HepG2 (cell line): Measurements from ENCODE around the gene TMEM225B. TPM values are rescaled to one million over a fixed set of nuclear protein-coding genes. Genes with fewer than 3 reads are reported as not detected.

Experiments
- ATAC-seq: fragments of 200-7000 bp; cut with Tn5 transposase; 3 replicates; pipeline ENCODE4 v1.9.1; 2020; ENCODE audit warnings: mild to moderate bottlenecking, moderate library complexity
- BruUV-seq: library from RNA; stranded (reverse); fragments of 400-500 nt; replicated peaks from 2 replicates; lab custom pipeline; 2021; lab: Mats Ljungman, UMichigan
- CTCF ChIA-PET: fragments of 300-600 bp; formaldehyde crosslinking; extraction: SDS; loops from one replicate; lab custom pipeline; 2021; ENCODE audit warnings: low total read pairs, inconsistent platforms, low intra/inter-chr PET ratio; lab: Yijun Ruan, JAX
- POLR2A ChIA-PET: fragments of 350-600 bp; sonication (Branson Sonifier 250); formaldehyde crosslinking; loops from one replicate; lab custom pipeline; 2020; ENCODE audit warnings: antibody characterized with exemption, inconsistent platforms; lab: Yijun Ruan, JAX
- DNase-seq: peaks from one replicate; pipeline ENCODE4 v3.0.0-alpha.2; 2015; ENCODE audit warnings: low spot score
- FAIRE-seq: peaks from 3 replicates; lab custom pipeline; 2011; peaks lifted over from hg19 to GRCh38; lab: Jason Lieb, UNC
- H2AFZ ChIP-seq: one replicate; pipeline ENCODE4 v1.6.1; 2011; ENCODE audit warnings: low read length, inconsistent platforms
- H3K27ac ChIP-seq: fragments of 300-600 bp; 3 replicates; pipeline ENCODE4 v1.8.0; 2011; ENCODE audit warnings: mixed run types, mild to moderate bottlenecking, mixed read lengths, low read length, inconsistent platforms; ENCODE audit not compliant: insufficient read depth; ENCODE audit errors: extremely low read length
- H3K27me3 ChIP-seq, 2 experiments: fragments of 200-600 bp in 1 of 2; 2 replicates in 1 of 2; 3 replicates in 1 of 2; pipeline versions ENCODE4 v1.6.0 to v1.8.0; 2011; ENCODE audit warnings: low read length in 2 of 2, mild to moderate bottlenecking in 2 of 2, moderate library complexity in 2 of 2, inconsistent platforms in 1 of 2; ENCODE audit not compliant: insufficient read depth in 2 of 2, control insufficient read depth in 1 of 2
- H3K36me3 ChIP-seq, 2 experiments: fragments of 200-600 bp in 1 of 2; replicated peaks in 1 of 2; 2 replicates in 1 of 2; 3 replicates in 1 of 2; pipeline versions ENCODE4 v1.5.1 to v1.8.0; 2011; ENCODE audit warnings: low read length in 2 of 2, inconsistent platforms in 1 of 2; ENCODE audit not compliant: insufficient read depth in 2 of 2, control insufficient read depth in 1 of 2
- H3K4me1 ChIP-seq: 2 replicates; pipeline ENCODE4 v1.5.1; 2012; ENCODE audit warnings: low read length, inconsistent platforms; ENCODE audit not compliant: insufficient read depth
- H3K4me2 ChIP-seq: 2 replicates; pipeline ENCODE4 v1.6.0; 2011; ENCODE audit warnings: low read depth, low read length, inconsistent platforms
- H3K4me3 ChIP-seq, 3 experiments: fragments of 200-600 bp in 1 of 3; sonication (generic), shearing (Covaris generic) in 1 of 3; replicated peaks in 1 of 3; 2 replicates each; pipeline ENCODE4 v1.5.1; 2011 to 2016; ENCODE audit warnings: low read length in 3 of 3, inconsistent platforms in 2 of 3, low read depth in 2 of 3, mild to moderate bottlenecking in 2 of 3, control low read depth in 1 of 3, mixed read lengths in 1 of 3; ENCODE audit not compliant: insufficient read depth in 1 of 3
- H3K79me2 ChIP-seq: one replicate; pipeline ENCODE4 v1.6.1; 2011; ENCODE audit warnings: low read length, inconsistent platforms; ENCODE audit not compliant: insufficient read depth
- H3K9ac ChIP-seq: 2 replicates; pipeline ENCODE4 v1.6.0; 2011; ENCODE audit warnings: mild to moderate bottlenecking, low read depth, low read length, inconsistent platforms; ENCODE audit not compliant: insufficient read depth
- H3K9me3 ChIP-seq: 2 replicates; pipeline ENCODE4 v1.5.1; 2012; ENCODE audit warnings: mild to moderate bottlenecking, low read length
- H4K20me1 ChIP-seq: 2 replicates; pipeline ENCODE4 v1.6.0; 2011; ENCODE audit warnings: inconsistent platforms, mild to moderate bottlenecking, low read length, moderate library complexity; ENCODE audit not compliant: insufficient read depth
- AGO2 ChIP-seq: fragments of 200-400 bp; formaldehyde crosslinking; optimal IDR thresholded peaks from 2 replicates; pipeline ENCODE3; 2017; ENCODE audit warnings: mild to moderate bottlenecking, low read depth, low read length, moderate library complexity
- GATAD2A ChIP-seq: IDR thresholded peaks from 2 replicates; pipeline ENCODE4 v1.6.1; 2016
- HOXA5 ChIP-seq: sonication (generic); formaldehyde crosslinking; IDR thresholded peaks from 2 replicates; pipeline ENCODE4 v1.4.0; 2020; ENCODE audit warnings: missing genetic modification reagents
- MAFK ChIP-seq, 2 experiments: IDR thresholded peaks in 1 of 2; conservative IDR thresholded peaks in 1 of 2; 2 replicates each; pipeline ENCODE4 v1.6.1; 2011; ENCODE audit warnings: improper control_type of control experiment in 2 of 2, low read length in 2 of 2
- RAD21 ChIP-seq: fragments of 450-650 bp; formaldehyde crosslinking; IDR thresholded peaks from 2 replicates; pipeline ENCODE4 v1.5.0; 2020; ENCODE audit warnings: mild to moderate bottlenecking
- RBFOX2 ChIP-seq: fragments of 200-400 bp; formaldehyde crosslinking; IDR thresholded peaks from 2 replicates; pipeline ENCODE4 v1.6.1; 2017; ENCODE audit warnings: low read depth, mild to moderate bottlenecking, low read length
- RBM22 ChIP-seq: fragments of 200-400 bp; formaldehyde crosslinking; optimal IDR thresholded peaks from 2 replicates; pipeline ENCODE3; 2017; ENCODE audit warnings: mild to moderate bottlenecking, low read length, moderate library complexity
- SOX6 ChIP-seq, 2 experiments: fragments of 450-650 bp in 1 of 2; sonication (generic) in 1 of 2; formaldehyde crosslinking in 1 of 2; IDR thresholded peaks; 2 replicates each; pipeline versions ENCODE4 v1.4.0 to v1.6.1; 2017 to 2020; ENCODE audit warnings: antibody characterized with exemption in 1 of 2, mild to moderate bottlenecking in 1 of 2, missing genetic modification reagents in 1 of 2
- SP5 ChIP-seq: IDR thresholded peaks from 2 replicates; pipeline ENCODE4 v1.6.1; 2016; ENCODE audit warnings: low read depth, borderline replicate concordance
- TSC22D2 ChIP-seq: sonication (generic); formaldehyde crosslinking; IDR thresholded peaks from 2 replicates; pipeline ENCODE4 v1.5.1; 2020; ENCODE audit warnings: missing genetic modification reagents, mild to moderate bottlenecking, borderline replicate concordance
- ZFY ChIP-seq: sonication (generic); formaldehyde crosslinking; IDR thresholded peaks from 2 replicates; pipeline ENCODE4 v1.4.0; 2020; ENCODE audit warnings: missing genetic modification reagents
- ZNF264 ChIP-seq: sonication (generic); formaldehyde crosslinking; IDR thresholded peaks from 2 replicates; pipeline ENCODE4 v1.4.0; 2020; ENCODE audit warnings: missing genetic modification reagents
- WGBS: methylation state at CpG from one replicate; pipeline ENCODE4 v1.1.6; 2017; ENCODE audit warnings: low lambda C conversion rate; 5-methylcytosine and 5-hydroxymethylcytosine counted together
- in situ Hi-C: cut with HindIII; loops from 2 replicates; pipeline ENCODE4 v1.10.0; 2017; ENCODE audit warnings: low pct_unique_long_range_greater_than_20kb; ENCODE audit not compliant: extremely low pct_ligation_motif_present
- intact Hi-C: fragments of 100-400 bp; cut with micrococcal nuclease; formaldehyde crosslinking; loops from one replicate; pipeline ENCODE4 v1.10.0; 2022; ENCODE audit not compliant: unreplicated experiment
- polyA plus RNA-seq, 8 experiments: library from polyadenylated mRNA; depleted of rRNA in 3 of 8; stranded (reverse) in 7 of 8; unstranded in 1 of 8; fragments of >200 nt; fragmentation: Illumina TruSeq in 4 of 8; extraction: Trizol in 4 of 8; gene quantifications; 2 replicates each; pipeline versions ENCODE4 v1.2.1 to v1.2.3, GENCODE V29; 2011 to 2016; ENCODE audit warnings: low read depth in 4 of 8, missing spikeins in 1 of 8, mixed read lengths in 1 of 8; ENCODE audit not compliant: insufficient read depth in 1 of 8
- total RNA-seq, 5 experiments: library from RNA; depleted of rRNA; stranded (reverse); fragments of >200 nt; fragmentation: Illumina TruSeq; extraction: Trizol; gene quantifications; 2 replicates each; pipeline ENCODE4 v1.2.3, GENCODE V29; 2016; ENCODE audit warnings: low read depth in 1 of 5
- TF ChIP-seq, protein P1 (sequence below): IDR thresholded peaks from 2 replicates; pipeline ENCODE4 v1.6.1; 2018; ENCODE audit warnings: missing genetic modification reagents, mild to moderate bottlenecking, missing compliant biosample characterization

TMEM225B gene
- total and polyA plus RNA-seq, 2 of the 13 experiments (the other 11 are each of a cell fraction or from before 2014, with no cell fraction given) = 0.78 to 0.95 TPM

GRCh38 chr7:99629643-99630042 lies 31.6 kb downstream of the TMEM225B start:
- BruUV-seq = no TSS peak
- H2AFZ ChIP-seq = no peak overlapping the region
- no peak overlapping the region for H3K9ac ChIP-seq
- H3K79me2 ChIP-seq = no peaks in the 10 kb centered on the region
- H3K9me3 ChIP-seq = no peaks in the 10 kb centered on the region
- peaks cover 24% of the 10 kb centered on the region for H3K4me1 ChIP-seq
- TF ChIP-seq ZNF264 (CRISPR knock-in tag) = no peak
- peak; percentile 36; the same call in 1 of the 2 replicates for TF ChIP-seq RBFOX2
- TF ChIP-seq AGO2 = peak; percentile 37
- 100% methylated on average over 11 of the region's 20 CpGs for WGBS
- H4K20me1 ChIP-seq = no peaks in the 10 kb centered on the region
- H3K27ac ChIP-seq = no peak overlapping the region
- ATAC-seq (no peak; the same call in 2 of the 3 replicates), DNase-seq (no peak), FAIRE-seq (no peak)
- intact Hi-C loops = loop anchor here (2.0 to 10.0 kb wide), 4 partner anchors 63 to 285 kb away; partner anchors contain the start of gene TRIM4
- no peak overlapping the region for H3K4me3 ChIP-seq
- CTCF ChIA-PET = no interaction called here
- no peak overlapping the region for H3K4me2 ChIP-seq
- in situ Hi-C loops = loop anchor here (10.0 kb wide), 1 partner anchor 275 kb away; no protein-coding TSS in a partner anchor
- H3K36me3 ChIP-seq = peaks cover 27 to 68% of the 10 kb centered on the region in 2 experiments
- POLR2A ChIA-PET = interaction anchor here (1.3 to 3.7 kb wide), 3 partner anchors 13 to 129 kb away, joined by 3 to 35 read pairs (median 16); partner anchors contain the start of gene ZSCAN25
- no peaks in the 10 kb centered on the region for H3K27me3 ChIP-seq

DNA sequence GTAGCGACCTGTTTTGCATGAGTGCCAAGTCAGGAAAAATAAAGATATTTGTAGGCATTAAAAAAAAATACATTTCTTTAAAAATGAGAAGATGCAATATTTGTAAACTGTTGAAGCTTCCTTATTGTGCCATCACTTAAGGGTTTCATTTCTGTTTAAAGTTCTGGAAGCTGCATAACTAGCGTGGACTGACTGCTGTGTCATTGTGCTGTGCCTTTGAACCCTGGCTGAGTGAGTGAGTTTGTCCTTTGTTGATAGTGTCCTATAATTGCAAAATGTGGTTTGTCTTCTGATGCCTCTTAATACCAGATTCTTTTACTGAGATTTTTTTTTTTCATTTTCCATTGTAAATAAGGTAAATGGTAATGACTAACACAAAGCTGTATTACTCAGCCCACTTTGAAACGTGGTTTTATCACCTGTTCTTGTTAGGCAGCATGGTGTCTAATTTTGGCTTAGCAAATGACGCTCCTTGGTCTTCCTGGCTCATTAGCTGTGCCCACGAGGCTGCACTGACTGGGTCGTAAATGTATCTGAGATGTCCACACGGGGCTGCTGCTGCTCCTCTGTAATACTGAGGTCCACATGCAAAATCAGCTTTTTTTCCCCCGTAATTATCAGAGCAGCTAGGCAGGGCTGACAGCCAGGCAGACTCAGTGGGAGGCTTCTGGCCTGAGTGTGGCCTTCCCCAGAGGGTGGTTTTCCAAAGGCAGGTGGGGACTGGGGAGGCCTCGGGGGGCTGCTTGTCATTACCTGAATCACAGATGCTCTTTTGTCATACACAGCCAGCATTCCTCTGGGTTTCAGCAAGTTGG lies 33.4 kb downstream of the TMEM225B start:
- no peaks in the 10 kb centered on the region for H3K79me2 ChIP-seq
- no peaks in the 10 kb centered on the region for H3K9me3 ChIP-seq
- H3K36me3 ChIP-seq = peaks cover 16 to 50% of the 10 kb centered on the region in 2 experiments; a peak in 4 of 5 replicates
- intact Hi-C loops = loop anchor here (1.0 to 10.0 kb wide), 6 partner anchors 61 to 422 kb away; partner anchors contain the start of gene TRIM4
- no peak overlapping the region for H3K9ac ChIP-seq
- BruUV-seq = no TSS peak
- DNase-seq (peak; percentile 64), ATAC-seq (peak; percentile 89), FAIRE-seq (peak; percentile 48)
- H3K4me1 ChIP-seq = peaks cover 24% of the 10 kb centered on the region
- in situ Hi-C loops = loop anchor here (10.0 kb wide), 1 partner anchor 273 kb away; no protein-coding TSS in a partner anchor
- no peak overlapping the region for H2AFZ ChIP-seq
- H3K4me2 ChIP-seq = no peak overlapping the region
- H3K4me3 ChIP-seq = no peak overlapping the region
- CTCF ChIA-PET = interaction anchor here (1.0 to 1.5 kb wide), 2 partner anchors 206 to 281 kb away, joined by 4 to 8 read pairs; no protein-coding TSS in a partner anchor
- no peaks in the 10 kb centered on the region for H3K27me3 ChIP-seq
- H3K27ac ChIP-seq = peak overlapping the region; percentile 10
- no peaks in the 10 kb centered on the region for H4K20me1 ChIP-seq
- WGBS = 63% methylated on average over 9 of the region's 9 CpGs
- POLR2A ChIA-PET = interaction anchor here (0.7 to 3.7 kb wide), 8 partner anchors 10 to 345 kb away, joined by 3 to 35 read pairs (median 4); partner anchors contain the start of genes AZGP1, TRIM4 and ZSCAN25
- peak; percentile 29; the same call in 1 of the 2 replicates for TF ChIP-seq GATAD2A (CRISPR knock-in tag)
- TF ChIP-seq, protein P1, sequence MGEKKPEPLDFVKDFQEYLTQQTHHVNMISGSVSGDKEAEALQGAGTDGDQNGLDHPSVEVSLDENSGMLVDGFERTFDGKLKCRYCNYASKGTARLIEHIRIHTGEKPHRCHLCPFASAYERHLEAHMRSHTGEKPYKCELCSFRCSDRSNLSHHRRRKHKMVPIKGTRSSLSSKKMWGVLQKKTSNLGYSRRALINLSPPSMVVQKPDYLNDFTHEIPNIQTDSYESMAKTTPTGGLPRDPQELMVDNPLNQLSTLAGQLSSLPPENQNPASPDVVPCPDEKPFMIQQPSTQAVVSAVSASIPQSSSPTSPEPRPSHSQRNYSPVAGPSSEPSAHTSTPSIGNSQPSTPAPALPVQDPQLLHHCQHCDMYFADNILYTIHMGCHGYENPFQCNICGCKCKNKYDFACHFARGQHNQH = peak; percentile 25; the same call in 1 of the 2 replicates
- no peak for TF ChIP-seq SOX6 (IDR thresholded peaks at IDR 0.05)
- TF ChIP-seq SOX6 (CRISPR knock-in tag; IDR thresholded peaks at IDR 0.05) = peak; percentile 35; the same call in 1 of the 2 replicates
- 0 out of 2 replicates have a peak, but pooled peaks have one; percentile 29 for TF ChIP-seq TSC22D2 (CRISPR knock-in tag)
- TF ChIP-seq SP5 (CRISPR knock-in tag) = peak; percentile 10; the same call in 1 of the 2 replicates
- TF ChIP-seq RBM22 = peak; percentile 15
- peak; percentile 74 to 88 for TF ChIP-seq MAFK (conservative IDR thresholded peaks at IDR 0.05 in 1 of 2, IDR thresholded peaks at IDR 0.05 in 1 of 2; ENCODE audit: low read length in 2 of 2)
- peak; percentile 90 for TF ChIP-seq RAD21 (CRISPR knock-in tag)
- TF ChIP-seq HOXA5 (CRISPR knock-in tag) = 0 out of 2 replicates have a peak, but pooled peaks have one; percentile 30
- 0 out of 2 replicates have a peak, but pooled peaks have one; percentile 23 for TF ChIP-seq ZFY (CRISPR knock-in tag)
